GM12891 (cell line): ENCODE data around the gene TLE1.

Experiments used
- POLR2A ChIP-seq: IDR thresholded peaks from 2 replicates; pipeline ENCODE4 v1.6.1; 2011; ENCODE audit warnings: low read depth, low read length, control low read depth
- POLR2AphosphoS5 ChIP-seq: IDR thresholded peaks from 2 replicates; pipeline ENCODE4 v1.6.1; 2011; ENCODE audit warnings: low read depth, low read length, control low read depth
- SPI1 ChIP-seq: IDR thresholded peaks from 2 replicates; pipeline ENCODE4 v1.6.1; 2011; ENCODE audit warnings: low read depth, low read length, control low read depth
- TAF1 ChIP-seq: IDR thresholded peaks from 2 replicates; pipeline ENCODE4 v1.6.1; 2011; ENCODE audit warnings: low read depth, low read length, control low read depth

DNA sequence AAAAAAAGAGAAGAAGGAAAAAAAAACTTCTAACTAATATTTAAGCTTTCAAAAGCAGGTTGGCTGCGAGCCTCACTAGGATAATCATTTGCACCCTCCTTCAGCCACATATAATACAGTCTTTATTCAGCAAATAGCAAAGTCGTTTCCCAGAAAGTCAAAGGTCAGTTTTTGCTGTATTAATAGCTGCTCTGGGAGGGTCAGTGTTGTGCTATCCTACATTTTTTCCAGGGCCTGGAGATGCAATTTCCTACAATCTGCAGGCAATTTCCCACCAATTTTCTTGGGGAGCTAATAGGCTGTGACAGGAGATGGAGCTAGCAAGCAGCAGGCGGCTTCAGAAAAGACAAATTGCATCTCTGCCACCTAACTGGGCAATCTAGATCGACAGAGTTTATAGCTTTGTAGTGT is 136.8 kb downstream of the TLE1 start:
- TF ChIP-seq SPI1 (no peak), POLR2AphosphoS5 (no peak), TAF1 (no peak), POLR2A (no peak)
